ENCODE results near the gene NME4. TPM values are rescaled to one million over a fixed set of nuclear protein-coding genes. Genes with fewer than 3 reads are reported as not detected.

NME4 gene
- polyA plus RNA-seq, 3 donors, result 26.7 to 31.4 (median 26.9) TPM

DNA sequence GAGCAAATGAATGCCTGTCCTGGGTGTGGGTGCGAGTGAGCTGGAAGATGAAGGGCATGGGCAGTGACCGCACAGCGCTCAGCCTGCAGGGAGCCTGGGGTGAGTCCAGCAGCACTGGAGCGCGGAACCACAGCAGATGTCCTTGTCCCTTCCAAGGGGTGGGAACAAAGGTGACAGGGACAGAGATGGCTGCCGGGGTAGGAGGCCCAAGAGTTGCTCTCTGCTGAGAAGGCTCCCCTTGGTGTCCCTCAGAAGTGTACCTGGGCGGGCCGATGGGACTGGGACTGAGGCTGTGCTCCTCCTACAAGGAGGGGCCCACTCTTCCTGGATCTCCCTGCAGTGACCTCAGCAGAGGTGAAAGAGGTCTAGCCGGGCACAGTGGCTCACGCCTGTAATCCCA, 7.6 kb upstream of the NME4 start:
- no peak overlapping the region for H2AFZ ChIP-seq (ENCODE audit: insufficient read depth, low read depth, low read length, poor library complexity, severe bottlenecking)
- peaks cover 0 to 9% (median 4%) of the 10 kb centered on the region in 7 donors for H3K9me3 Mint-ChIP-seq
- no peak for DNase-seq
- H3K27ac ChIP-seq (ENCODE audit: low read depth in 1 of 2, low read length in 2 of 2), result no peak overlapping the region
- intact Hi-C loops (cut with micrococcal nuclease), result no loop called here
- no peaks in the 10 kb centered on the region for H3K79me2 ChIP-seq (ENCODE audit: insufficient read depth, low read length)
- no peak overlapping the region for H3K4me3 Mint-ChIP-seq
- peaks cover 14 to 21% of the 10 kb centered on the region in 2 donors for H3K4me1 ChIP-seq (ENCODE audit: control insufficient read depth in 1 of 2, insufficient read depth in 2 of 2, low read length in 2 of 2)
- H3K4me2 ChIP-seq (replicated peaks; ENCODE audit: extremely low read depth, low read length, poor library complexity, severe bottlenecking), result no peak overlapping the region
- H3K36me3 Mint-ChIP-seq, result peaks cover 0 to 6% of the 10 kb centered on the region in 2 donors
- TF ChIP-seq, protein P1, sequence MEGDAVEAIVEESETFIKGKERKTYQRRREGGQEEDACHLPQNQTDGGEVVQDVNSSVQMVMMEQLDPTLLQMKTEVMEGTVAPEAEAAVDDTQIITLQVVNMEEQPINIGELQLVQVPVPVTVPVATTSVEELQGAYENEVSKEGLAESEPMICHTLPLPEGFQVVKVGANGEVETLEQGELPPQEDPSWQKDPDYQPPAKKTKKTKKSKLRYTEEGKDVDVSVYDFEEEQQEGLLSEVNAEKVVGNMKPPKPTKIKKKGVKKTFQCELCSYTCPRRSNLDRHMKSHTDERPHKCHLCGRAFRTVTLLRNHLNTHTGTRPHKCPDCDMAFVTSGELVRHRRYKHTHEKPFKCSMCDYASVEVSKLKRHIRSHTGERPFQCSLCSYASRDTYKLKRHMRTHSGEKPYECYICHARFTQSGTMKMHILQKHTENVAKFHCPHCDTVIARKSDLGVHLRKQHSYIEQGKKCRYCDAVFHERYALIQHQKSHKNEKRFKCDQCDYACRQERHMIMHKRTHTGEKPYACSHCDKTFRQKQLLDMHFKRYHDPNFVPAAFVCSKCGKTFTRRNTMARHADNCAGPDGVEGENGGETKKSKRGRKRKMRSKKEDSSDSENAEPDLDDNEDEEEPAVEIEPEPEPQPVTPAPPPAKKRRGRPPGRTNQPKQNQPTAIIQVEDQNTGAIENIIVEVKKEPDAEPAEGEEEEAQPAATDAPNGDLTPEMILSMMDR (IDR thresholded peaks at IDR 0.05), result no peak
- H3K9me3 ChIP-seq (replicated peaks in 1 of 2; ENCODE audit: control insufficient read depth in 1 of 2, insufficient read depth in 1 of 2, low read length in 2 of 2), result peaks cover 0 to 3% of the 10 kb centered on the region in 2 donors
- H3K27me3 ChIP-seq (ENCODE audit: control insufficient read depth in 2 of 2, insufficient read depth in 2 of 2, low read length in 2 of 2), result no peaks in the 10 kb centered on the region
- no peak overlapping the region for H3K9ac ChIP-seq (ENCODE audit: insufficient read depth, low read length, poor library complexity, severe bottlenecking)
- peaks cover 0 to 3% (median 0%) of the 10 kb centered on the region in 3 donors for H3K27me3 Mint-ChIP-seq (ENCODE audit: low read depth in 3 of 3)
- H3K4me3 ChIP-seq (replicated peaks in 1 of 3; ENCODE audit: low read depth in 2 of 3, low read length in 3 of 3), result no peak overlapping the region
- peak overlapping the region in 2 of 7 donors; percentile 14 to 48 for H3K27ac Mint-ChIP-seq
- H3K4me1 Mint-ChIP-seq, result peaks cover 14% of the 10 kb centered on the region
- H4K20me1 ChIP-seq (ENCODE audit: insufficient read depth, low read length), result no peaks in the 10 kb centered on the region
- WGBS (ENCODE audit: insufficient coverage), result 87% methylated on average over 9 of the region's 10 CpGs
- no peaks in the 10 kb centered on the region for H3K36me3 ChIP-seq (replicated peaks in 1 of 2; ENCODE audit: control insufficient read depth in 1 of 2, insufficient read depth in 2 of 2, low read length in 2 of 2)

DNA sequence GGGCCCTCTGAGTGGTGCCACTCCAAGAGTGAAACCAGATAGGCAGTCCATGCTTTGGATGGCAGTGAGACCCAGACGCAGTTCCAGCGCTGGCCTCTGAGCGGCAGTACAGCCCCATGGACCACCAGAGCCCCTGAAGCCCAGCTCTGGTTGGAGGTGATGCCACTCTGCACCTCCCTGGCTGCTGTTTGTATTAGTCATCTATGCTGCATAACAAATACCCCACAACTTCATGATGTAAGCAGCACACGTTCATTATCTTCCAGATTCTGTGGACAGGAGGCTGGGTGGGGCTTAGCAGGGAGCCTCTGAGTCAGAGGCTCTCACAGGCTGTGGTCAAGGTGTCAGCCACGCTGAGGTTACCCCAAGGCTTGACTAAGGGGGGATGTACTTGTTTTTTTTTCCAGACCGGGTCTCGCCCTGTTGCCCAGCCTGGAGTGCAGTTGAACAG, 5.1 kb upstream of the NME4 start:
- Histone ChIP-seq H3K36me3 (replicated peaks in 1 of 2; ENCODE audit: control insufficient read depth in 1 of 2, insufficient read depth in 2 of 2, low read length in 2 of 2) (no peaks in the 10 kb centered on the region), H3K79me2 (ENCODE audit: insufficient read depth, low read length) (no peaks in the 10 kb centered on the region), H3K9ac (ENCODE audit: insufficient read depth, low read length, poor library complexity, severe bottlenecking) (no peak overlapping the region), H2AFZ (ENCODE audit: insufficient read depth, low read depth, low read length, poor library complexity, severe bottlenecking) (no peak overlapping the region), H3K4me1 (ENCODE audit: control insufficient read depth in 1 of 2, insufficient read depth in 2 of 2, low read length in 2 of 2) (peaks cover 16 to 17% of the 10 kb centered on the region in 2 donors), H3K4me2 (replicated peaks; ENCODE audit: extremely low read depth, low read length, poor library complexity, severe bottlenecking) (no peak overlapping the region), H3K4me3 (replicated peaks in 1 of 3; ENCODE audit: low read depth in 2 of 3, low read length in 3 of 3) (no peak overlapping the region), H4K20me1 (ENCODE audit: insufficient read depth, low read length) (no peaks in the 10 kb centered on the region), H3K9me3 (replicated peaks in 1 of 2; ENCODE audit: control insufficient read depth in 1 of 2, insufficient read depth in 1 of 2, low read length in 2 of 2) (peaks cover 0 to 3% of the 10 kb centered on the region in 2 donors), H3K27me3 (ENCODE audit: control insufficient read depth in 2 of 2, insufficient read depth in 2 of 2, low read length in 2 of 2) (no peaks in the 10 kb centered on the region), H3K27ac (ENCODE audit: low read depth in 1 of 2, low read length in 2 of 2) (no peak overlapping the region)
- WGBS (ENCODE audit: insufficient coverage), result 65% methylated on average over 3 of the region's 7 CpGs
- Mint-ChIP-seq H3K36me3 (peaks cover 0 to 2% of the 10 kb centered on the region in 2 donors), H3K4me3 (no peak overlapping the region), H3K27me3 (ENCODE audit: low read depth in 3 of 3) (peaks cover 3 to 8% (median 4%) of the 10 kb centered on the region in 3 donors), H3K9me3 (peaks cover 0 to 9% (median 4%) of the 10 kb centered on the region in 7 donors), H3K27ac (peak overlapping the region in 1 of 7 donors; percentile 53), H3K4me1 (peaks cover 15% of the 10 kb centered on the region)
- TF ChIP-seq, protein P1 (IDR thresholded peaks at IDR 0.05), result peak; percentile 68
- intact Hi-C loops (cut with micrococcal nuclease), result loop anchor here in 1 of 2 donors (2.0 kb wide), 1 partner anchor 95 kb away; no protein-coding TSS in a partner anchor
- peak; percentile 57 to 80 (median 58) for DNase-seq

All from CD14-positive monocyte (primary cell).